GM23338 (cell line): Measurements from ENCODE around the gene MAP1B. TPM values are rescaled to one million over a fixed set of nuclear protein-coding genes. Genes with fewer than 3 reads are reported as not detected.
A peak's percentile ranks its signal among the peaks of the same experiment; 100 is the strongest.

Experiments
- ATAC-seq: fragments of 200-7000 bp; cut with Tn5 transposase; 3 replicates; pipeline ENCODE4 v1.9.1; 2020
- DNase-seq: peaks from one replicate; pipeline ENCODE4 v3.0.0-alpha.2; 2015; ENCODE audit warnings: low spot score
- H2AFZ ChIP-seq: fragments of 200-600 bp; sonication (generic); 2 replicates; pipeline ENCODE4 v1.8.0; 2016; ENCODE audit warnings: antibody characterized with exemption, mild to moderate bottlenecking, moderate library complexity
- H3F3A ChIP-seq: fragments of 200-600 bp; sonication (generic); replicated peaks from 2 replicates; pipeline ENCODE4 v1.8.0; 2017; ENCODE audit warnings: antibody characterized with exemption, mixed run types, low read depth
- H3K27ac ChIP-seq: fragments of 200-600 bp; sonication (generic); 2 replicates; pipeline ENCODE4 v1.6.1; 2016; ENCODE audit warnings: low read depth
- H3K27me3 ChIP-seq: fragments of 200-600 bp; sonication (generic); 2 replicates; pipeline ENCODE4 v1.8.0; 2016; ENCODE audit warnings: mild to moderate bottlenecking, mixed run types, moderate library complexity; ENCODE audit not compliant: insufficient read depth
- H3K36me3 ChIP-seq: fragments of 200-600 bp; sonication (generic); 2 replicates; pipeline ENCODE4 v1.8.0; 2016; ENCODE audit warnings: mild to moderate bottlenecking; ENCODE audit not compliant: insufficient read depth
- H3K4me1 ChIP-seq: fragments of 200-600 bp; sonication (generic); 2 replicates; pipeline ENCODE4 v1.8.0; 2016; ENCODE audit warnings: mild to moderate bottlenecking, moderate library complexity; ENCODE audit not compliant: insufficient read depth
- H3K4me2 ChIP-seq: fragments of 200-600 bp; sonication (generic); 2 replicates; pipeline ENCODE4 v1.7.1; 2017; ENCODE audit warnings: mixed run types
- H3K4me3 ChIP-seq: fragments of 200-600 bp; sonication (generic); 2 replicates; pipeline ENCODE4 v1.6.1; 2016; ENCODE audit warnings: mixed run types
- H3K79me2 ChIP-seq: fragments of 200-600 bp; sonication (generic); replicated peaks from 2 replicates; pipeline ENCODE4 v1.8.0; 2017; ENCODE audit warnings: mild to moderate bottlenecking; ENCODE audit not compliant: insufficient read depth
- H3K9me2 ChIP-seq: fragments of 200-600 bp; sonication (generic); 2 replicates; pipeline ENCODE4 v1.8.0; 2017; ENCODE audit not compliant: insufficient read depth
- H4K20me1 ChIP-seq: fragments of 200-600 bp; sonication (generic); replicated peaks from 2 replicates; pipeline ENCODE4 v1.8.0; 2017; ENCODE audit warnings: mild to moderate bottlenecking; ENCODE audit not compliant: insufficient read depth
- H3K27ac Mint-ChIP-seq: 2 replicates; pipeline ENCODE4 v1.8.0; 2020; ENCODE audit warnings: inconsistent platforms, mild to moderate bottlenecking, moderate library complexity, mixed read lengths
- H3K27me3 Mint-ChIP-seq: 3 replicates; pipeline ENCODE4 v1.8.0; 2022; ENCODE audit warnings: low read depth, mild to moderate bottlenecking, moderate library complexity, mixed read lengths, inconsistent platforms; ENCODE audit not compliant: insufficient read depth, poor library complexity
- H3K36me3 Mint-ChIP-seq: 3 replicates; pipeline ENCODE4 v1.8.0; 2021; ENCODE audit warnings: low read depth, mild to moderate bottlenecking, inconsistent platforms, moderate library complexity, mixed read lengths
- H3K4me1 Mint-ChIP-seq: 3 replicates; pipeline ENCODE4 v1.8.0; 2020; ENCODE audit warnings: mild to moderate bottlenecking, inconsistent platforms, mixed read lengths
- H3K4me3 Mint-ChIP-seq: 3 replicates; pipeline ENCODE4 v1.8.0; 2021; ENCODE audit warnings: moderate library complexity, mild to moderate bottlenecking, inconsistent platforms, mixed read lengths
- H3K9me3 Mint-ChIP-seq: 3 replicates; pipeline ENCODE4 v1.8.0; 2020; ENCODE audit warnings: moderate library complexity, mild to moderate bottlenecking, inconsistent platforms, mixed read lengths
- CREB1 ChIP-seq: fragments of 250-450 bp; sonication (Bioruptor Pico); IDR thresholded peaks from 2 replicates; pipeline ENCODE4 v1.5.0; 2020; ENCODE audit warnings: low read depth, mild to moderate bottlenecking, moderate library complexity
- EZH2 ChIP-seq: fragments of 200-600 bp; sonication (generic); IDR thresholded peaks from one replicate; pipeline ENCODE4 v1.8.0; 2017; ENCODE audit warnings: antibody characterized with exemption, mild to moderate bottlenecking, low read depth; ENCODE audit not compliant: unreplicated experiment
- EZH2phosphoT487 ChIP-seq: fragments of 200-600 bp; sonication (generic); IDR thresholded peaks from one replicate; pipeline ENCODE4 v1.8.1; 2018; ENCODE audit warnings: antibody characterized with exemption; ENCODE audit not compliant: unreplicated experiment
- JUNB ChIP-seq: IDR thresholded peaks from one replicate; pipeline ENCODE4 v1.6.1; 2016; ENCODE audit warnings: antibody characterized with exemption; ENCODE audit not compliant: unreplicated experiment
- NANOG ChIP-seq: IDR thresholded peaks from 2 replicates; pipeline ENCODE4 v1.6.1; 2016; ENCODE audit warnings: antibody characterized with exemption, borderline replicate concordance
- POLR2AphosphoS5 ChIP-seq: IDR thresholded peaks from 2 replicates; pipeline ENCODE4 v1.6.1; 2016; ENCODE audit warnings: antibody characterized with exemption, low read depth
- STAT1 ChIP-seq: IDR thresholded peaks from one replicate; pipeline ENCODE4 v1.6.1; 2016; ENCODE audit warnings: antibody characterized with exemption; ENCODE audit not compliant: unreplicated experiment
- ZNF114 ChIP-seq: fragments of 250-450 bp; sonication (Bioruptor Pico); IDR thresholded peaks from 2 replicates; pipeline ENCODE4 v1.5.0; 2020; ENCODE audit warnings: mild to moderate bottlenecking, moderate library complexity
- ZNF331 ChIP-seq: fragments of 250-450 bp; sonication (Bioruptor Pico); IDR thresholded peaks from 2 replicates; pipeline ENCODE4 v1.5.0; 2020; ENCODE audit warnings: low read depth, mild to moderate bottlenecking, moderate library complexity
- polyA plus RNA-seq: library from polyadenylated mRNA; unstranded; fragments of >200 nt; fragmentation: Nextera tagmentation; extraction: Ambion mirVana; gene quantifications from 2 replicates; pipeline ENCODE4 v1.2.1, GENCODE V29; 2016
- total RNA-seq: library from RNA; depleted of rRNA; stranded (reverse); fragments of >200 nt; shearing (Covaris generic); gene quantifications from 2 replicates; pipeline ENCODE4 v1.2.3, GENCODE V29; 2014
- TF ChIP-seq, protein P1 (sequence below): IDR thresholded peaks from one replicate; pipeline ENCODE4 v1.6.1; 2018; ENCODE audit warnings: antibody characterized with exemption; ENCODE audit not compliant: unreplicated experiment
- TF ChIP-seq, protein P2 (sequence below), 2 experiments: fragments of 200-600 bp in 1 of 2; sonication (generic) in 1 of 2; conservative IDR thresholded peaks; 2 replicates each; pipeline versions ENCODE4 v1.5.1 to v1.6.1; 2016 to 2017; ENCODE audit warnings: antibody characterized with exemption in 2 of 2, low read depth in 2 of 2, mild to moderate bottlenecking in 2 of 2, moderate library complexity in 1 of 2
- TF ChIP-seq, protein P3 (sequence below): IDR thresholded peaks from 2 replicates; pipeline ENCODE4 v1.6.1; 2016; ENCODE audit warnings: antibody characterized with exemption

The MAP1B gene
- total and polyA plus RNA-seq, 2 experiments from 2014 or later: 148 to 263 TPM

DNA sequence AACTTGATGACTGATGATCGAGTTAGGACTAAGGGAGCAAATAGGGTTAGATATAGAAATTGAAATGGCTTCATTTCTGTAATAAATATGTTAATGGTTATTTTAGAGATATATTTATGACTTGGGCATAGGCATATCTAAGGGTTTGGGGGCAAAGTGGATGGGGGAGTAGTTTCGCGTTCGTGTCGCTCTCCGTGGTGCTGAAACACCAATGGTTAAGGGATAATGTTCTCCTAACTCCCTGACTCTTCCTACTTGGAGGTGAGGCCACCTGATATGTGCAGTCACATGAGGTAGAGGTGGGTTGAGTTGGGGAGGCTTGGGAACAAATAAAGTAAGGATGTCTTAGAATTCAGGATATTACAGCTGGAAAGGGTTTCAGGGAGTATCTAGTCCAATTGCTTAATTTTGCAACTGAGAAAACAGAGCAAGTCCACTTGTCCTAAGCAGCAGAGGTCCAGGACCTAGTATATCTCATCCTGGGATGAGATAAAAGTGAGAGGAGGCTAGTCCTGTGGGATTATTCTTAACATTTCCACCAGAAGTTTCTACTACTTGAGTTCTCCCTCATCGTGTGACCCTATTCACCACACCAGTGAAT lies 44.0 kb upstream of the MAP1B start:
- H3K27me3 Mint-ChIP-seq: peaks cover 7% of the 10 kb centered on the region
- Histone ChIP-seq H3K4me3 (no peak overlapping the region), H3K79me2 (no peaks in the 10 kb centered on the region), H3K4me2 (no peak overlapping the region), H3K27ac (no peak overlapping the region), H3F3A (no peaks in the 10 kb centered on the region), H3K27me3 (no peaks in the 10 kb centered on the region), H2AFZ (no peak overlapping the region), H3K9me2 (peaks cover 8% of the 10 kb centered on the region), H3K36me3 (no peaks in the 10 kb centered on the region), H3K4me1 (peaks cover 35% of the 10 kb centered on the region), H4K20me1 (no peaks in the 10 kb centered on the region)
- H3K9me3 Mint-ChIP-seq: no peaks in the 10 kb centered on the region
- peak; percentile 79 for DNase-seq
- H3K27ac Mint-ChIP-seq: no peak overlapping the region
- peaks cover 38% of the 10 kb centered on the region for H3K4me1 Mint-ChIP-seq
- TF ChIP-seq, protein P1, sequence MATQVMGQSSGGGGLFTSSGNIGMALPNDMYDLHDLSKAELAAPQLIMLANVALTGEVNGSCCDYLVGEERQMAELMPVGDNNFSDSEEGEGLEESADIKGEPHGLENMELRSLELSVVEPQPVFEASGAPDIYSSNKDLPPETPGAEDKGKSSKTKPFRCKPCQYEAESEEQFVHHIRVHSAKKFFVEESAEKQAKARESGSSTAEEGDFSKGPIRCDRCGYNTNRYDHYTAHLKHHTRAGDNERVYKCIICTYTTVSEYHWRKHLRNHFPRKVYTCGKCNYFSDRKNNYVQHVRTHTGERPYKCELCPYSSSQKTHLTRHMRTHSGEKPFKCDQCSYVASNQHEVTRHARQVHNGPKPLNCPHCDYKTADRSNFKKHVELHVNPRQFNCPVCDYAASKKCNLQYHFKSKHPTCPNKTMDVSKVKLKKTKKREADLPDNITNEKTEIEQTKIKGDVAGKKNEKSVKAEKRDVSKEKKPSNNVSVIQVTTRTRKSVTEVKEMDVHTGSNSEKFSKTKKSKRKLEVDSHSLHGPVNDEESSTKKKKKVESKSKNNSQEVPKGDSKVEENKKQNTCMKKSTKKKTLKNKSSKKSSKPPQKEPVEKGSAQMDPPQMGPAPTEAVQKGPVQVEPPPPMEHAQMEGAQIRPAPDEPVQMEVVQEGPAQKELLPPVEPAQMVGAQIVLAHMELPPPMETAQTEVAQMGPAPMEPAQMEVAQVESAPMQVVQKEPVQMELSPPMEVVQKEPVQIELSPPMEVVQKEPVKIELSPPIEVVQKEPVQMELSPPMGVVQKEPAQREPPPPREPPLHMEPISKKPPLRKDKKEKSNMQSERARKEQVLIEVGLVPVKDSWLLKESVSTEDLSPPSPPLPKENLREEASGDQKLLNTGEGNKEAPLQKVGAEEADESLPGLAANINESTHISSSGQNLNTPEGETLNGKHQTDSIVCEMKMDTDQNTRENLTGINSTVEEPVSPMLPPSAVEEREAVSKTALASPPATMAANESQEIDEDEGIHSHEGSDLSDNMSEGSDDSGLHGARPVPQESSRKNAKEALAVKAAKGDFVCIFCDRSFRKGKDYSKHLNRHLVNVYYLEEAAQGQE: peak; percentile 94
- TF ChIP-seq ZNF331 (CRISPR knock-in tag): no peak
- no peak for TF ChIP-seq JUNB
- peak; percentile 15; the same call in 2 of the 3 replicates for ATAC-seq
- no peak overlapping the region for H3K4me3 Mint-ChIP-seq
- H3K36me3 Mint-ChIP-seq: no peaks in the 10 kb centered on the region

DNA sequence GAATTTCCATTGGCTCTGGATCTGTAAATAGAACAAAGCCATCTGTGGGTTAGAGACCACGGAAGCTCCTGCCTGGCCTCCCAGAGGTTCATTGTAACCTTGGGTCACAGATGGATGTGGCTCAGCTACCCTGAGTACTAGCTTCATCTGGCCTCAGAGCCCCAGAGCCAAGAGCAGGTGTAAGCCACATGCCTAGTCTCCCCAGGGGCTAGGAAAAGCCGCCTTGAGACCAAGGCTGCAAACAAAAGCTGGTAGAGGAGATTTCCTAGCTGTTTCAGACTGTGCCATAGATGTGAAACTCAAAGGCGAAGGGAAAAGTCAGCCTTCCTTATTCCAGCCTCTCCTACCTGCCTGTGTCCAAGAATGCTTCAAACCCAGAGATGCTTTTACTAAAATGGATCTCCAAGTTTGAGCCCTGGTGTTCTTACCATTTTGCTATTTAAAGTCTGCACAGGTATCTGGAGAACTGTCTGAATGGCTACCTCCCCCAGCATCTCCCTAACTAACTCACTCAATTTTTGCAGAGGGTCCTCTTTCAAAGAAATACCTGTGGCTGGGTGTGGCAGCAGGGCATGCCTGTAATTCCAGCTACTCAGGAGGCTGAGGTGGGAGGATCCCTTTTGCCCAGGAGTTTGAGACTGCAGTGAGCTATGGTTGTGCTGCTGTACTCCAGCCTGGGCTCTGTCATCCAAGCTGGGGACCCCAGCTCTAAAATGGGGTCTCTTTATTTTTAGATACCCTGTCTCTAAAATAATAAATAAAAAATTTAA lies 42.3 kb upstream of the MAP1B start:
- DNase-seq: peak; percentile 54
- H3K4me3 Mint-ChIP-seq: no peak overlapping the region
- TF ChIP-seq CREB1 (CRISPR knock-in tag) (no peak), EZH2 (no peak), NANOG (no peak), JUNB (no peak), STAT1 (no peak), POLR2AphosphoS5 (no peak), ZNF114 (CRISPR knock-in tag) (no peak), ZNF331 (CRISPR knock-in tag) (no peak), EZH2phosphoT487 (no peak)
- TF ChIP-seq, protein P2, sequence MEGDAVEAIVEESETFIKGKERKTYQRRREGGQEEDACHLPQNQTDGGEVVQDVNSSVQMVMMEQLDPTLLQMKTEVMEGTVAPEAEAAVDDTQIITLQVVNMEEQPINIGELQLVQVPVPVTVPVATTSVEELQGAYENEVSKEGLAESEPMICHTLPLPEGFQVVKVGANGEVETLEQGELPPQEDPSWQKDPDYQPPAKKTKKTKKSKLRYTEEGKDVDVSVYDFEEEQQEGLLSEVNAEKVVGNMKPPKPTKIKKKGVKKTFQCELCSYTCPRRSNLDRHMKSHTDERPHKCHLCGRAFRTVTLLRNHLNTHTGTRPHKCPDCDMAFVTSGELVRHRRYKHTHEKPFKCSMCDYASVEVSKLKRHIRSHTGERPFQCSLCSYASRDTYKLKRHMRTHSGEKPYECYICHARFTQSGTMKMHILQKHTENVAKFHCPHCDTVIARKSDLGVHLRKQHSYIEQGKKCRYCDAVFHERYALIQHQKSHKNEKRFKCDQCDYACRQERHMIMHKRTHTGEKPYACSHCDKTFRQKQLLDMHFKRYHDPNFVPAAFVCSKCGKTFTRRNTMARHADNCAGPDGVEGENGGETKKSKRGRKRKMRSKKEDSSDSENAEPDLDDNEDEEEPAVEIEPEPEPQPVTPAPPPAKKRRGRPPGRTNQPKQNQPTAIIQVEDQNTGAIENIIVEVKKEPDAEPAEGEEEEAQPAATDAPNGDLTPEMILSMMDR (conservative IDR thresholded peaks at IDR 0.05; ENCODE audit: low read depth in 2 of 2): no peak
- TF ChIP-seq, protein P3, sequence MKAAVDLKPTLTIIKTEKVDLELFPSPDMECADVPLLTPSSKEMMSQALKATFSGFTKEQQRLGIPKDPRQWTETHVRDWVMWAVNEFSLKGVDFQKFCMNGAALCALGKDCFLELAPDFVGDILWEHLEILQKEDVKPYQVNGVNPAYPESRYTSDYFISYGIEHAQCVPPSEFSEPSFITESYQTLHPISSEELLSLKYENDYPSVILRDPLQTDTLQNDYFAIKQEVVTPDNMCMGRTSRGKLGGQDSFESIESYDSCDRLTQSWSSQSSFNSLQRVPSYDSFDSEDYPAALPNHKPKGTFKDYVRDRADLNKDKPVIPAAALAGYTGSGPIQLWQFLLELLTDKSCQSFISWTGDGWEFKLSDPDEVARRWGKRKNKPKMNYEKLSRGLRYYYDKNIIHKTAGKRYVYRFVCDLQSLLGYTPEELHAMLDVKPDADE: no peak
- TF ChIP-seq, protein P1: no peak

More for the DNA sequence above, 42.3 kb upstream of the MAP1B start:
- H3K36me3 ChIP-seq: no peaks in the 10 kb centered on the region
- H3K4me2 ChIP-seq: peak overlapping the region; percentile 53
- H3K79me2 ChIP-seq: no peaks in the 10 kb centered on the region
- peaks cover 37% of the 10 kb centered on the region for H3K4me1 ChIP-seq
- no peaks in the 10 kb centered on the region for H4K20me1 ChIP-seq
- H3K9me2 ChIP-seq: peaks cover 8% of the 10 kb centered on the region
- H3K27me3 ChIP-seq: no peaks in the 10 kb centered on the region
- peak overlapping the region; percentile 93 for H3K27ac ChIP-seq
- Mint-ChIP-seq H3K36me3 (no peaks in the 10 kb centered on the region), H3K9me3 (no peaks in the 10 kb centered on the region), H3K4me1 (peaks cover 47% of the 10 kb centered on the region), H3K27ac (no peak overlapping the region; the same call in 1 of the 2 replicates), H3K27me3 (peaks cover 7% of the 10 kb centered on the region)
- H3K4me3 ChIP-seq: peak overlapping the region; percentile 20
- H2AFZ ChIP-seq: peak overlapping the region; percentile 23; the same call in 1 of the 2 replicates
- H3F3A ChIP-seq: no peaks in the 10 kb centered on the region
- peak; percentile 31 for ATAC-seq
